HCT116 (cell line): ENCODE results near the gene KLF11. TPM values are rescaled to one million over a fixed set of nuclear protein-coding genes. Genes with fewer than 3 reads are reported as not detected.

Experiments
- ATAC-seq: fragments of 200-7000 bp; cut with Tn5 transposase; 2 replicates; pipeline ENCODE4 v1.9.1; 2020; ENCODE audit warnings: mild to moderate bottlenecking, moderate library complexity
- BruUV-seq: library from RNA; stranded (reverse); fragments of 400-500 nt; replicated peaks from 2 replicates; lab custom pipeline; 2021; lab: Mats Ljungman, UMichigan
- CTCF ChIA-PET: fragments of 300-600 bp; sonication (Branson Sonifier 250); formaldehyde crosslinking; loops from one replicate; lab custom pipeline; 2021; ENCODE audit warnings: antibody characterized with exemption; lab: Charles Lee
- POLR2A ChIA-PET: fragments of 300-600, 350-600 bp; sonication (Branson Sonifier 250); formaldehyde crosslinking; loops from one replicate; lab custom pipeline; 2021; ENCODE audit warnings: antibody characterized with exemption; lab: Charles Lee
- RAD21 ChIA-PET, 2 experiments: fragments of 300-600 bp; sonication (Branson Sonifier 250); formaldehyde crosslinking; loops; one replicate each; lab custom pipeline; 2023; ENCODE audit warnings: low total read pairs in 2 of 2; ENCODE audit not compliant: uncharacterized antibody in 2 of 2, unreplicated experiment in 2 of 2, low non-redundant PET in 1 of 2; lab: Charles Lee
- DNase-seq: peaks from one replicate; pipeline ENCODE4 v3.0.0-alpha.2; 2010; ENCODE audit warnings: low read depth, low spot score
- H2AFZ ChIP-seq: fragments of 200-600 bp; shearing (Covaris generic), sonication (generic); 2 replicates; pipeline ENCODE4 v1.6.1; 2017; ENCODE audit warnings: low read depth, mixed run types, mixed read lengths, antibody characterized with exemption, low read length; ENCODE audit not compliant: poor library complexity, severe bottlenecking
- H3K27ac ChIP-seq: 2 replicates; pipeline ENCODE4 v1.5.1; 2012; ENCODE audit warnings: low read depth, low read length
- H3K27me3 ChIP-seq: fragments of 200-600 bp; sonication (generic); 2 replicates; pipeline ENCODE4 v1.6.1; 2016; ENCODE audit warnings: mixed run types, low read length, mixed read lengths; ENCODE audit not compliant: insufficient read depth
- H3K36me3 ChIP-seq, 2 experiments: fragments of 200-500 bp in 1 of 2; fragments of 200-600 bp in 1 of 2; sonication (Bioruptor generic) in 1 of 2; sonication (generic) in 1 of 2; 2 replicates each; pipeline versions ENCODE4 v1.5.1 to v1.6.1; 2014 to 2016; ENCODE audit warnings: low read length in 2 of 2, inconsistent platforms in 1 of 2, mixed read lengths in 1 of 2, mixed run types in 1 of 2; ENCODE audit not compliant: insufficient read depth in 2 of 2, control insufficient read depth in 1 of 2
- H3K4me1 ChIP-seq, 2 experiments: fragments of 200-600 bp in 1 of 2; sonication (generic) in 1 of 2; 2 replicates each; pipeline versions ENCODE4 v1.5.1 to v1.6.1; 2012 to 2017; ENCODE audit warnings: low read length in 2 of 2, inconsistent platforms in 1 of 2, mild to moderate bottlenecking in 1 of 2, mixed read lengths in 1 of 2, mixed run types in 1 of 2, moderate library complexity in 1 of 2; ENCODE audit not compliant: insufficient read depth in 2 of 2, control insufficient read depth in 1 of 2
- H3K4me2 ChIP-seq: fragments of 200-600 bp; sonication (generic); 2 replicates; pipeline ENCODE4 v1.6.1; 2017; ENCODE audit warnings: mixed run types, low read length, mixed read lengths
- H3K4me3 ChIP-seq, 2 experiments: fragments of 200-600 bp in 1 of 2; sonication (generic) in 1 of 2; replicated peaks in 1 of 2; 2 replicates each; pipeline ENCODE4 v1.5.1; 2011 to 2016; ENCODE audit warnings: low read length in 2 of 2, control low read depth in 1 of 2, low read depth in 1 of 2, mild to moderate bottlenecking in 1 of 2, mixed read lengths in 1 of 2, mixed run types in 1 of 2
- H3K79me2 ChIP-seq: fragments of 200-600 bp; sonication (generic); 2 replicates; pipeline ENCODE4 v1.6.1; 2017; ENCODE audit warnings: mild to moderate bottlenecking, mixed run types, low read length, moderate library complexity, mixed read lengths; ENCODE audit not compliant: insufficient read depth
- H3K9ac ChIP-seq: fragments of 200-600 bp; sonication (generic); 2 replicates; pipeline ENCODE4 v1.6.1; 2016; ENCODE audit warnings: low read length, mixed read lengths
- H3K9me2 ChIP-seq: fragments of 200-600 bp; sonication (generic), shearing (Covaris generic); 2 replicates; pipeline ENCODE4 v1.6.1; 2017; ENCODE audit warnings: mixed run types, mild to moderate bottlenecking, moderate library complexity; ENCODE audit not compliant: insufficient read depth
- H3K9me3 ChIP-seq, 2 experiments: fragments of 200-500 bp in 1 of 2; fragments of 200-600 bp in 1 of 2; sonication (Bioruptor generic) in 1 of 2; sonication (generic) in 1 of 2; 2 replicates each; pipeline ENCODE4 v1.6.1; 2014 to 2017; ENCODE audit warnings: low read length in 2 of 2, mixed read lengths in 2 of 2, inconsistent platforms in 1 of 2, low read depth in 1 of 2, mild to moderate bottlenecking in 1 of 2, mixed run types in 1 of 2, moderate library complexity in 1 of 2; ENCODE audit not compliant: control insufficient read depth in 1 of 2, insufficient read depth in 1 of 2
- H4K20me1 ChIP-seq: fragments of 200-600 bp; sonication (generic), shearing (Covaris generic); 2 replicates; pipeline ENCODE4 v1.6.1; 2017; ENCODE audit warnings: mixed run types, mild to moderate bottlenecking, moderate library complexity; ENCODE audit not compliant: insufficient read depth
- CBX3 ChIP-seq: IDR thresholded peaks from 2 replicates; pipeline ENCODE4 v1.6.1; 2012; ENCODE audit warnings: low read depth
- CEBPB ChIP-seq: IDR thresholded peaks from 2 replicates; pipeline ENCODE4 v1.6.1; 2012; ENCODE audit warnings: low read depth
- EGR1 ChIP-seq: IDR thresholded peaks from 2 replicates; pipeline ENCODE4 v1.6.1; 2012; ENCODE audit warnings: low read depth
- ELF1 ChIP-seq: IDR thresholded peaks from 2 replicates; pipeline ENCODE4 v1.6.1; 2012; ENCODE audit warnings: low read depth, borderline replicate concordance
- EZH2 ChIP-seq: fragments of 200-600 bp; sonication (generic); IDR thresholded peaks from 2 replicates; pipeline ENCODE4 v1.6.1; 2017; ENCODE audit warnings: antibody characterized with exemption, mixed run types
- EZH2phosphoT487 ChIP-seq: fragments of 200-600 bp; IDR thresholded peaks from 2 replicates; pipeline ENCODE4 v1.6.1; 2018; ENCODE audit warnings: antibody characterized with exemption, borderline replicate concordance
- JUND ChIP-seq: IDR thresholded peaks from 2 replicates; pipeline ENCODE4 v1.6.1; 2012
- POLR2A ChIP-seq: IDR thresholded peaks from 2 replicates; pipeline ENCODE4 v1.7.0; 2011; ENCODE audit warnings: borderline replicate concordance; ENCODE audit not compliant: insufficient read depth, insufficient read length; ENCODE audit errors: extremely low read depth
- RAD21 ChIP-seq: IDR thresholded peaks from 2 replicates; pipeline ENCODE4 v1.6.1; 2012; ENCODE audit warnings: low read depth, mild to moderate bottlenecking
- SRF ChIP-seq: IDR thresholded peaks from 2 replicates; pipeline ENCODE4 v1.6.1; 2012; ENCODE audit warnings: low read depth
- ZFX ChIP-seq: fragments of 450-650 bp; IDR thresholded peaks from 2 replicates; pipeline ENCODE4 v1.6.1; 2017
- ZNF274 ChIP-seq: fragments of 200-500 bp; sonication (Bioruptor generic); IDR thresholded peaks from 2 replicates; pipeline ENCODE4 v1.6.1; 2014; ENCODE audit warnings: mild to moderate bottlenecking, low read depth, low read length, inconsistent platforms
- intact Hi-C: fragments of 100-400 bp; cut with micrococcal nuclease; formaldehyde crosslinking; loops from 2 replicates; pipeline ENCODE4 v1.10.0; 2022
- total RNA-seq: library from RNA; stranded (reverse); gene quantifications from one replicate; pipeline ENCODE4 v1.2.1, GENCODE V29; 2021; ENCODE audit not compliant: unreplicated experiment
- TF ChIP-seq, protein P1 (sequence below): IDR thresholded peaks from 2 replicates; pipeline ENCODE4 v1.6.1; 2012
- TF ChIP-seq, protein P2 (sequence below): IDR thresholded peaks from 2 replicates; pipeline ENCODE4 v1.6.1; 2012
- TF ChIP-seq, protein P3 (sequence below), 3 experiments: fragments of 200-600 bp in 1 of 3; sonication (generic) in 1 of 3; IDR thresholded peaks in 2 of 3; conservative IDR thresholded peaks in 1 of 3; 2 replicates each; pipeline ENCODE4 v1.5.1; 2012 to 2017; ENCODE audit warnings: low read depth in 2 of 3, low read length in 2 of 3, antibody characterized with exemption in 1 of 3, borderline replicate concordance in 1 of 3, control low read depth in 1 of 3, mild to moderate bottlenecking in 1 of 3, mixed read lengths in 1 of 3, mixed run types in 1 of 3, moderate library complexity in 1 of 3; ENCODE audit not compliant: insufficient read depth in 1 of 3
- TF ChIP-seq, protein P4 (sequence below): IDR thresholded peaks from 2 replicates; pipeline ENCODE4 v1.6.1; 2012; ENCODE audit warnings: low read depth

Gene KLF11
- total RNA-seq, 1 experiment from 2014 or later, result 9.0 TPM

DNA sequence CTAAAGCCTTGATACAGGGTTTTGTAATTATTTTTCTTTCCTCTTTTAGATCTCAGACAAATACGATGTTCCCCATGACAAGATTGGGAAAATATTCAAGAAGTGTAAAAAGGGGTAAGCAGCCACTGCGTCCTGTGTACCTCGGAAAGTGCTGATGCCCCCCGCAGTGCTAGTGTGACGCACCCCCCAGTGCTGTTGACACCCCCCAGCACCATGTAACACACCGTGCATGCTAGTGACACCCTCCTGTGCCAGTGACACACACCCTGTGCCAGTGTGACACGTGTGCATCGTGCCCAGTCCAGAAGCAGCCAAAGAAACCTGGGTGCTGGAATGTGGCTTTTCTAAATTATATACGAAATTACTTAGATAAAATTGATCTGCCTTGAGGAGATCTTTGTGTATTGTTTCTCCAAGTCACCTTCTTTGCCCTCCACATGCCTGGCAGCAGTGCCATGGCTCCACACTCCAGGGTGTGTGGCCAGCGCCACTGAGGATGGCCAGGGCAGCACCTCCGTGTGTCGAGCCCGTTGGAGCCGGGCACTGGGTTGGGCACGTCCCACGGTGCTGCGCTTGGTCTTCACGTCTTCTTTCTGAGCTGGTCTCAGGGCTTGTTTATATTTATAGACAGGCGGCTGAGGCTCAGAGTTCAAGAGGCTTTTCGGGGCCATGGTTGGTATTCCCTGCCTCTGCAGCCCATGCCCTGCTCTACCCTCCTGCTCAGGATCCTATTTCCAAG is 44.3 kb upstream of the KLF11 start:
- ChIA-PET CTCF (no interaction called here), POLR2A (no interaction called here), RAD21 (no interaction called here)
- Histone ChIP-seq H2AFZ (no peak overlapping the region), H3K9ac (no peak overlapping the region), H3K9me3 (no peaks in the 10 kb centered on the region), H3K4me1 (no peaks in the 10 kb centered on the region), H3K4me3 (no peak overlapping the region), H3K4me2 (no peak overlapping the region), H3K36me3 (peaks cover 0 to 3% of the 10 kb centered on the region in 2 experiments; a peak in 1 of 4 replicates), H3K79me2 (no peaks in the 10 kb centered on the region), H3K9me2 (no peaks in the 10 kb centered on the region), H3K27me3 (no peaks in the 10 kb centered on the region), H3K27ac (no peak overlapping the region), H4K20me1 (no peaks in the 10 kb centered on the region)
- ATAC-seq, result no peak
- intact Hi-C loops, result no loop called here
- BruUV-seq, result no TSS peak
- no peak for DNase-seq
- no peak for TF ChIP-seq ZFX
- no peak for TF ChIP-seq EGR1
- no peak for TF ChIP-seq ZNF274
- TF ChIP-seq CBX3, result no peak
- no peak for TF ChIP-seq SRF

DNA sequence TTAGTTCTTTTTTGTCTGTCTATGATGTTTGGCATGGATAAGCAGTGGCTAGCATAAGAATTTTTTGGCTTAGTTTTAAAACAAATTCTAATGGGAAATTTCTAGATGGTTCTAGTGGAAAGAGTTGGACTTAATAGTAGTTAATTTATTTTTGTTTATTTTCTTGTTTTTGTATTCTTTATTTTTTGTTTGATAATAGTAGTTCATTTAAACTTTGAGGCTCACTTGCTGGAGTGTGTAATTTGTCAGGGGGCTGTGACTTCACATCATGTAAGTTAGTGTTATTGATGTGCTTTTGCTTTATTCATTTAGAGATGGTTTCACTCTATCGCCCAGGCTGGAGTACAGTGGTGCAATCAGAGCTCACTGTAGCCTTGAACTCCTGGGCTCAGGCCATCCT is 43.7 kb upstream of the KLF11 start:
- Histone ChIP-seq H3K9ac (no peak overlapping the region), H3K9me3 (no peaks in the 10 kb centered on the region), H3K27ac (no peak overlapping the region), H3K36me3 (peaks cover 0 to 3% of the 10 kb centered on the region in 2 experiments; a peak in 1 of 4 replicates), H3K27me3 (no peaks in the 10 kb centered on the region), H3K79me2 (no peaks in the 10 kb centered on the region), H3K4me3 (no peak overlapping the region), H3K4me2 (no peak overlapping the region), H4K20me1 (no peaks in the 10 kb centered on the region), H2AFZ (no peak overlapping the region), H3K4me1 (no peaks in the 10 kb centered on the region), H3K9me2 (no peaks in the 10 kb centered on the region)
- intact Hi-C loops, result no loop called here
- RAD21 ChIA-PET, result no interaction called here
- no TSS peak for BruUV-seq
- POLR2A ChIA-PET, result no interaction called here
- CTCF ChIA-PET, result no interaction called here
- DNase-seq, result no peak
- no peak for ATAC-seq
- TF ChIP-seq, protein P1, sequence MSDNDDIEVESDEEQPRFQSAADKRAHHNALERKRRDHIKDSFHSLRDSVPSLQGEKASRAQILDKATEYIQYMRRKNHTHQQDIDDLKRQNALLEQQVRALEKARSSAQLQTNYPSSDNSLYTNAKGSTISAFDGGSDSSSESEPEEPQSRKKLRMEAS, result no peak
- TF ChIP-seq, protein P2, sequence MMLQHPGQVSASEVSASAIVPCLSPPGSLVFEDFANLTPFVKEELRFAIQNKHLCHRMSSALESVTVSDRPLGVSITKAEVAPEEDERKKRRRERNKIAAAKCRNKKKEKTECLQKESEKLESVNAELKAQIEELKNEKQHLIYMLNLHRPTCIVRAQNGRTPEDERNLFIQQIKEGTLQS, result no peak
- TF ChIP-seq EZH2, result no peak
- no peak for TF ChIP-seq EZH2phosphoT487
- TF ChIP-seq EGR1, result no peak
- TF ChIP-seq, protein P3, sequence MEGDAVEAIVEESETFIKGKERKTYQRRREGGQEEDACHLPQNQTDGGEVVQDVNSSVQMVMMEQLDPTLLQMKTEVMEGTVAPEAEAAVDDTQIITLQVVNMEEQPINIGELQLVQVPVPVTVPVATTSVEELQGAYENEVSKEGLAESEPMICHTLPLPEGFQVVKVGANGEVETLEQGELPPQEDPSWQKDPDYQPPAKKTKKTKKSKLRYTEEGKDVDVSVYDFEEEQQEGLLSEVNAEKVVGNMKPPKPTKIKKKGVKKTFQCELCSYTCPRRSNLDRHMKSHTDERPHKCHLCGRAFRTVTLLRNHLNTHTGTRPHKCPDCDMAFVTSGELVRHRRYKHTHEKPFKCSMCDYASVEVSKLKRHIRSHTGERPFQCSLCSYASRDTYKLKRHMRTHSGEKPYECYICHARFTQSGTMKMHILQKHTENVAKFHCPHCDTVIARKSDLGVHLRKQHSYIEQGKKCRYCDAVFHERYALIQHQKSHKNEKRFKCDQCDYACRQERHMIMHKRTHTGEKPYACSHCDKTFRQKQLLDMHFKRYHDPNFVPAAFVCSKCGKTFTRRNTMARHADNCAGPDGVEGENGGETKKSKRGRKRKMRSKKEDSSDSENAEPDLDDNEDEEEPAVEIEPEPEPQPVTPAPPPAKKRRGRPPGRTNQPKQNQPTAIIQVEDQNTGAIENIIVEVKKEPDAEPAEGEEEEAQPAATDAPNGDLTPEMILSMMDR (IDR thresholded peaks at IDR 0.05 in 2 of 3, conservative IDR thresholded peaks at IDR 0.05 in 1 of 3; ENCODE audit: borderline replicate concordance in 1 of 3, insufficient read depth in 1 of 3, low read depth in 2 of 3, low read length in 2 of 3), result no peak
- TF ChIP-seq JUND, result no peak
- TF ChIP-seq RAD21, result no peak
- no peak for TF ChIP-seq POLR2A
- TF ChIP-seq ELF1, result no peak
- no peak for TF ChIP-seq ZNF274
- TF ChIP-seq CEBPB, result no peak
- TF ChIP-seq, protein P4, sequence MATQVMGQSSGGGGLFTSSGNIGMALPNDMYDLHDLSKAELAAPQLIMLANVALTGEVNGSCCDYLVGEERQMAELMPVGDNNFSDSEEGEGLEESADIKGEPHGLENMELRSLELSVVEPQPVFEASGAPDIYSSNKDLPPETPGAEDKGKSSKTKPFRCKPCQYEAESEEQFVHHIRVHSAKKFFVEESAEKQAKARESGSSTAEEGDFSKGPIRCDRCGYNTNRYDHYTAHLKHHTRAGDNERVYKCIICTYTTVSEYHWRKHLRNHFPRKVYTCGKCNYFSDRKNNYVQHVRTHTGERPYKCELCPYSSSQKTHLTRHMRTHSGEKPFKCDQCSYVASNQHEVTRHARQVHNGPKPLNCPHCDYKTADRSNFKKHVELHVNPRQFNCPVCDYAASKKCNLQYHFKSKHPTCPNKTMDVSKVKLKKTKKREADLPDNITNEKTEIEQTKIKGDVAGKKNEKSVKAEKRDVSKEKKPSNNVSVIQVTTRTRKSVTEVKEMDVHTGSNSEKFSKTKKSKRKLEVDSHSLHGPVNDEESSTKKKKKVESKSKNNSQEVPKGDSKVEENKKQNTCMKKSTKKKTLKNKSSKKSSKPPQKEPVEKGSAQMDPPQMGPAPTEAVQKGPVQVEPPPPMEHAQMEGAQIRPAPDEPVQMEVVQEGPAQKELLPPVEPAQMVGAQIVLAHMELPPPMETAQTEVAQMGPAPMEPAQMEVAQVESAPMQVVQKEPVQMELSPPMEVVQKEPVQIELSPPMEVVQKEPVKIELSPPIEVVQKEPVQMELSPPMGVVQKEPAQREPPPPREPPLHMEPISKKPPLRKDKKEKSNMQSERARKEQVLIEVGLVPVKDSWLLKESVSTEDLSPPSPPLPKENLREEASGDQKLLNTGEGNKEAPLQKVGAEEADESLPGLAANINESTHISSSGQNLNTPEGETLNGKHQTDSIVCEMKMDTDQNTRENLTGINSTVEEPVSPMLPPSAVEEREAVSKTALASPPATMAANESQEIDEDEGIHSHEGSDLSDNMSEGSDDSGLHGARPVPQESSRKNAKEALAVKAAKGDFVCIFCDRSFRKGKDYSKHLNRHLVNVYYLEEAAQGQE, result no peak
